Pons (tissue), 1 donor: ENCODE data around the gene PXDC1.
"Not testable (repeated sequence)": the region's sequence is repeated elsewhere in the genome, so short reads cannot be mapped to it uniquely, and the experiment has no call there.

ENCODE experiments used
- DNase-seq: peaks from one replicate; pipeline ENCODE4 v3.0.0-alpha.2; 2016; ENCODE audit warnings: low spot score

PXDC1 gene

DNA sequence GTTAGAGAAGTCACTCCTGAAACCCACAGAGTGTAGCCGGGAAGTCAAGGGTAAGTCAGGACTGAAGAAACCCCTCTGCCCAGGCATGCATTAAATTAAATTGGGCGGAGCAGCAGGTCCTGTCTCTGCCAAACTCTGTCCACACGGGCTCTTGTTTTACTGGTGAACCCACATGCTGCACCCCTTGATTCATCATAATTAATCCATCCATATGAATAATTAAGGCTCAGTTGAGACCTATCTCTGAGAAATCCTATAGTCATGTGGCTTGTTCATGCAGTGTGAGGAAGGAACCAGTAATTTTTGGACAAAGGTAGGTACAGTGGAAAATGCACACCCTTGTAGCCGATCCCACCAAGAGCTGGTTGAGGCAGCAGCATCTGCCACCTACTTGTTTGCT lies 43.0 kb downstream of the PXDC1 start:
- DNase-seq = no peak

GRCh38 chr6:3707751-3708412 lies 43.6 kb downstream of the PXDC1 start:
- no peak for DNase-seq

GRCh38 chr6:3707024-3707423 lies 44.5 kb downstream of the PXDC1 start:
- DNase-seq = no peak

- DNase-seq = no peak
These were observed 45.0 kb downstream of the PXDC1 start for GRCh38 chr6:3706547-3706946.

GRCh38 chr6:3701631-3702030 lies 49.9 kb downstream of the PXDC1 start:
- DNase-seq = no peak

GRCh38 chr6:3699231-3699630 lies 52.3 kb downstream of the PXDC1 start:
- DNase-seq = no peak

DNA sequence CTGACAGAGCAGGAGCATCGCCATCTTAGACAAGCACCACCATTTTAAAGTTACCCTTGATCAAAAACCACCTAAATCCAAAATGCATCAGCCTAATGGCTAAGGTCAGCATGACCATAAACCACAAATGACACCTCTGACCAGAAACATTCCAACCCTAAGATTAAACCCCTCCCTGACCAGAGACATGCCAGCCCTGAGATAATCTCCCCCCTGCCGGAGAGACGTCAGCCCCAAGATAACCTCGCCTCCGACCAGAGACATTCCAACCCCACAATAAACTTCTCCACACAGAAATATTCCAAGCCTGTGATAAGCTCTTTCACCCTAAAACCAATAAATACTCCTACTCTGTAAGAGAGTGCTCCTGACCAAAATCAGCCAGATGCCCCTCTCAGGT lies 53.5 kb downstream of the PXDC1 start:
- no peak for DNase-seq

- no peak for DNase-seq
These were observed 53.9 kb downstream of the PXDC1 start for GRCh38 chr6:3697609-3698008.

DNA sequence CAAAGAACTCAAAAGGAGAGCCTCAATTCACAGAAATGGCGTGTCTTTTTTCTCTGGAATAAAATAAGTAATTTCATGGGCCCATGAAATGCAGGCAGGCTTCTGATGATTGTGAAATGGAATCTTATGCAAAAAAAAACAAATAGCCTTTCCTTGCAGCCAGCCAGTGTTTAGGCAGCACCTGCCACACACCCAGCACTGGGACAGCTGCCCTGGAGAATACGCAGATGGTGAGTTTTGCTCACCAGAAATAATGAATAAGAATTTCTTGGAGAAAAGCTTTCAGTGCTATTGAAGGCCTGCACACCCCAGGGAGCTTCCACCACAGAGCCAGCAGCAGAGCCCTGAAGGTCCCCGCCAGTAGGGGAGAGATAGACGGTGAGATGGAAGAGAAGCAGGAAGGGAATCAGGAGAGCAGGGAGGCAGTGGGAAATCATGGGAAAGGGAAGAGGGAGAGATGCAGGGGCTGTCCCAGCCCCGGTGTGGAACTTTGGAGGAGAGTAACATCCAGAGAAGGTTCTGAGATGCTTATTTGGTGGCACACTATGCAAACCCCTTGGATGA lies 54.9 kb downstream of the PXDC1 start:
- no peak for DNase-seq

GRCh38 chr6:3695065-3695817 lies 56.3 kb downstream of the PXDC1 start:
- no peak for DNase-seq

DNA sequence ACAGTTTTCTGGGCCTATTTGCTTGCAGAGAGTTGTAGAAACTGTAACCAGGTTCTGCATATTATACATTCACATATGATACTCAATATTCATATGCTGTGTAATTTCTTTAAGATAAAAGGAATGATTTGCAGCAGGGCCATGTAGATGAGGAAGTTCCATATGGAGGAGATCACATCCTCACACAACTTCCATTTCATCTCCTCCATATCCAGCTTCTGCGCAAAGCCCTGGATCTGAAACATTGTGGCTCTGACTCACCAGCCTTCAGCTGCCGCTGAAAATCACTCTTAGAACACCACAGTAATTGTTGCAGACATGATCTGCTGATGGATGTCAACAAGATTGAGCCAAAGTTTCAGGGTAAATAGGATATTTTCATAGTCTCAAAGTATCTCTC lies 57.7 kb downstream of the PXDC1 start:
- DNase-seq = no peak

- DNase-seq = no peak
These were observed 61.0 kb downstream of the PXDC1 start for GRCh38 chr6:3690506-3690905.

DNA sequence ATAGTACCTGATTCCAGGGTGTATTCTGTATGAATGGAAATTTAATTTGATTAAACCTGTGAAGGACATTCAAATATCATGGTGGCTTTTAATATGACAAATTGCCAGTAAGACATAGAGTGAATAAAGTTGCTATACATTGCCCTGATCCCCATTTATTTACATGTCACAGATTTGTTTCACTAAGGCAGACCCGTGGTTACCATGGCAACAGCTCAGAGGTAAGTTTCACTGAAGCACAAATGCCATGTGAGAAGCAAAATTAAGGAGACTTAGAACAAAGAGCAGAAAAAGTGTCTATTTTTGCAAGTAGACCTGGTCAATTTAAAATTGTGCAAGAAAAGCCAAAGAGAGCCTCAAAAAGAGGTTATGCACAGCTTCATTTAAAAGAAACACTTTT lies 63.7 kb downstream of the PXDC1 start:
- DNase-seq = no peak

DNA sequence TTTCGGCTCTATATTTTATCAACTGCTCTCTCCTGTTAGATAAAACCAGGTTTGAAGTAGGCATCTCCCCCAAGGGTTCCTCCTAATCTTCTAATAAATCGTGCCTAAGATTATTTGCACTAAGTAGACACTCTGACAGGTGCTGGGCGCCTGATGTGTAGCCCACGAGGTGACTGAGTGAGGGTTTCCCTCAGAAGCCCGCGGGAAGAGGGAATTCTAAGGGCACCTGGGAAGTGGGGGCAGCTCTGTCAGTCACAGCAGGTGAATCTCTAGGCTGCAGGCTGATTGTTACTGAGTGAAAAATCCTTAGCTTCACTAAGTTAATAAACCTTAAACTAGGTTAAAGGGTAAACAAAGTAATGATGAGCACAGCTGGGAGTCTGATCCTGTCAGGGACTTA lies 68.2 kb downstream of the PXDC1 start:
- no peak for DNase-seq

GRCh38 chr6:3678946-3679345 lies 72.6 kb downstream of the PXDC1 start:
- DNase-seq = no peak

- not testable (repeated sequence) for DNase-seq
These were observed 73.8 kb downstream of the PXDC1 start for GRCh38 chr6:3677751-3678150.

GRCh38 chr6:3677351-3677750 lies 74.2 kb downstream of the PXDC1 start:
- DNase-seq = not testable (repeated sequence)
